ENCODE results near the gene SPANXC.
"Not testable (repeated sequence)": the region's sequence is repeated elsewhere in the genome, so short reads cannot be mapped to it uniquely, and the experiment has no call there.

SPANXC gene, protein sequence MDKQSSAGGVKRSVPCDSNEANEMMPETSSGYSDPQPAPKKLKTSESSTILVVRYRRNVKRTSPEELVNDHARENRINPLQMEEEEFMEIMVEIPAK

GRCh38 chrX:141242417-141242816, at the start of gene SPANXC:
SPANXC (minus strand) TSS chrX:141242517; CDS start chrX:141242457, 60 bp downstream.
- in situ Hi-C loops (cut with MboI; ENCODE audit: low sequenced_read_pairs) = not testable (repeated sequence)

GRCh38 chrX:141279476-141279875, 37.2 kb upstream of the SPANXC start:
- in situ Hi-C loops (cut with MboI; ENCODE audit: low sequenced_read_pairs) = no loop called here

GRCh38 chrX:141278306-141278705, 36.0 kb upstream of the SPANXC start:
- in situ Hi-C loops (cut with MboI; ENCODE audit: low sequenced_read_pairs) = no loop called here

GRCh38 chrX:141258080-141258479, 15.8 kb upstream of the SPANXC start:
- in situ Hi-C loops (cut with MboI; ENCODE audit: low sequenced_read_pairs) = no loop called here

- in situ Hi-C loops (cut with MboI; ENCODE audit: low sequenced_read_pairs) = no loop called here
These were observed 20.7 kb downstream of the SPANXC start for GRCh38 chrX:141221611-141222010.

- in situ Hi-C loops (cut with MboI; ENCODE audit: low sequenced_read_pairs) = no loop called here
These were observed 21.8 kb downstream of the SPANXC start for GRCh38 chrX:141220342-141221008.

DNA sequence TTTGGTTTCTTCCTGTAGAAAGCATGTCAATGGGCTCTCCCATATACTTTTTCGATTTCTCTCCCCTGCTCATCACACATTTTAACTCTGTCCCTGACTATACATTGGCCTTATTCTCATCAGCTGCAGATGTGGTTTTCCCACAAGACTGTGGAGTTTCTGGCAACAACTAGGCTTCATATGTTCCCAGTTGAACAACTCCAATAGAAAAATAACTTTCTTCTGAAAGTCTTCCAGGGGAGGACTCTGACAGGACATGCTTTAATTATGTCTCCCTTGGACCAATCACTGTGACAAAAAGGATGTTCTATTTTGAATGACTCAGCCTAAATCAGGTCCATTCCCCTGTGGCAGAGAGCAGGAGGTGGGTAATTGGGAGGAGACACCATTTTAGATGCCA, 28.1 kb downstream of the SPANXC start:
- in situ Hi-C loops (cut with MboI; ENCODE audit: low sequenced_read_pairs) = no loop called here

- in situ Hi-C loops (cut with MboI; ENCODE audit: low sequenced_read_pairs) = no loop called here
These were observed 40.4 kb downstream of the SPANXC start for GRCh38 chrX:141201962-141202361.
